HL-60/S4 treated with retinoic acid at 250 ng/mL for 4 days and 3 days (cell line): ENCODE results near the gene KNSTRN.

ENCODE experiments used
- in situ Hi-C: fragments of 300-500 bp; cut with MboI; formaldehyde crosslinking; loops from 2 replicates; pipeline ENCODE4 v1.7.0; 2022; ENCODE audit warnings: low sequenced_read_pairs

The KNSTRN gene

DNA sequence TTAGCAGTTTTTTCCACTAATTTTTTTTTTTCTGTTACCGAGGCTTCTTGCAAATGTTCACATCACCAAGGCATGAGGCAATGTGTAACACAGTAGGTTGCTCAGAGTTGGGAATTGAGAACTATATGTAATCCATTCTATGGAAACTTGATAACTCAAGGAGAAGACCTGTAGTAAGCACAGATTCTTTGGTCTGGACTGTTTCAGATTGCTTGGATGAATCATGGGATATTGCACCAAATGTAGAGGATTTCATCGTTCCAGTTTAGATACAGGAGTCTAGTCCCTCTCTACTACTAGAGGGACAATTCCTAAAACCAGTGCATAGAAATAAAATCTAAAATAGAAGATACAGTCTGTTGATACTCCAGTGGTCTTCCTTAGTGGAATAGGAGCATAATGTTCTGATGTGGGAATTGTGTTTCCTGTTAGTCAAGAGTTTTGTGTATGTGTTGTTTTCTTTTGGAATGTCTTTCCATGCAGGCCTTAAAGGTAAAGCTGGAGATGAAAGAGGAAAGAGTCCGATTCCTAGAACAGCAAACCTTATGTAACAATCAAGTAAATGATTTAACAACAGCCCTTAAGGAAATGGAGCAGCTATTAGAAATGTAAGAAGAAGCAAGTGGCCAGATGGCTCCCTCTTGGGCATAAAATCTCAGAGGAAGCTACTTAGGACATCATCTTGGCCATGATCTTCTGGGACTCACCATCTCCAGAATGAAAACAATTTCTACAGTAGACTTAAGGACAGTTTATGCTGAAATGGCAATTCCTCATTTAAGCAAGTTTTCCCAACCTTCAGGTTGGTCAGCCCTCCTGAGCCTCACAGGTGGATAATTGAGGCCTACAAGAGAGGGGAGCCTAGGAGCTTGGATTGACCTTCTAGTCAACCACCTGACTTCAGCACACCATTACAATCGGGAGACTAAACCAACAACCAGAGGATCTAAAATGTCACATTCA, 10.7 kb downstream of the KNSTRN start:
- in situ Hi-C loops: no loop called here

DNA sequence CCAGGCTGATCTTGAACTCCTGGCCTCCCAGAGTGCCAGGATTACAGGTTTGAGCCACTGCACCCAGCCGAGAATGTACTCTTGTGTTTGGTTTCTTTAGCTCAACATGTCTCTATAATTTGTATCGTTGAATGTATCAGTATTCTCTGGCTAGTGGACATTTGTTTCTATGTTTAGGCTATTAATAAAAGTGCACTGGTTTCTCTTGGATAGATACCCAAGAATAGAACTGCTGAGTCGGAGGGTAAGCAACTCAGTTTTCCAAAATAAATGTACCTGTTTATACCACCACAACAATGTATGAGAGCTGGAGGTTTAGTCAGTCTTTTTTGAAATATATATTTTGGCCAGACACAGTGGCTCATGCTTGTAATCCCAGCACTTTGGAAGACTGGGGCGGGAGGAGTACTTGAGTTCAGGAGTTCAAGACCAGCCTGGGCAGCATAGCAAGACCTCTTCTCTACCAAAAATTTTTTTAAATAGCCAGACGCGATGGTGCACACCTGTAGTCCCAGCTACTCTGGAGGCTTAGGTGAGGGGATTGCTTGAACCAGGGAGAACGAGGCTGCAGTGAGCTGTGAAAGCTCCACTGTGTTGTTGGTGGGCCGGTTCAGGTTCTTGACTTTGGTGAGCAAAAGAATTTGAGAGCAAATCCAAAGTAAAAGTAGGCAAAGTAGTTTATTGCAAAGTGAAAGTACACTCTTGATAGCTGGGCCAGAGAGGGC, 15.3 kb downstream of the KNSTRN start:
- in situ Hi-C loops: no loop called here

DNA sequence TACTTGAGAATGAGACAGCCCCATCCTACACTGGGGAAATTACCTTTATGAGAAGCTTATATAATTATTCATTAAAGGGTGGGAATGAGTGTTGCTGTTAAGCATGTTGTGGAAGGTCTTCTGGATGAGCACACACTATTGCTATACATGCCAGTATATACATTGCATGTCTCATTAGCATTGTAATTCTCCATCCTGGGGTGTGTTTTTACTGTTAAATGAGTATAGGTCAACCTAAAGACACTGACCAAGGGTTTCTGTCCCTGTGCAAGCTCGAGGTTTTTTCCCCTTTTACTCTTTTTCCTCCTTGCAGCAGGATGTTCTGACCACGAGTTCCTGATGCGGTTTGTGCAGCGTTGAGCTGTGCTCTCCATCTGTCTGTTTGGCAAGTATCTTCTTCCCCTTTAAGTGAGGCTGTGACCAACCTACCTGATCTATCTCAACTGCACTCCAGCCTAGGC, 15.9 kb downstream of the KNSTRN start:
- in situ Hi-C loops: no loop called here

DNA sequence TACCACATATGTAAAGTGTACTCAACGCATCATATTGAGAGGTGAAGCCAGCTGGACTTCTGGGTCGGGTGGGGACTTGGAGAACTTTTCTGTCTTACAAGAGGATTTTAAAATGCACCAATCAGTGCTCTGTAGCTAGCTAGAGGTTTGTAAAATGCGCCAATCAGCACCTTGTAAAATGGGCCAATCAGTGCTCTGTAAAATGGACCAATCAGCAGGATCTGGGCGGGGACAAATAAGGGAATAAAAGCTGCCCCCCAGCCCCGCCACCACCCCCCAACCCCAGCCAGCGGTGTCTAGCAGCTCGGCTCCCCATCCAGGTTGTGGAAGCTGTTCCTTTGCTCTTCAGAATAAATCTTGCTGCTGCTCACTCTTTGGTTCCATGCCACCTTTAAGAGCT, 16.8 kb downstream of the KNSTRN start:
- in situ Hi-C loops: no loop called here

DNA sequence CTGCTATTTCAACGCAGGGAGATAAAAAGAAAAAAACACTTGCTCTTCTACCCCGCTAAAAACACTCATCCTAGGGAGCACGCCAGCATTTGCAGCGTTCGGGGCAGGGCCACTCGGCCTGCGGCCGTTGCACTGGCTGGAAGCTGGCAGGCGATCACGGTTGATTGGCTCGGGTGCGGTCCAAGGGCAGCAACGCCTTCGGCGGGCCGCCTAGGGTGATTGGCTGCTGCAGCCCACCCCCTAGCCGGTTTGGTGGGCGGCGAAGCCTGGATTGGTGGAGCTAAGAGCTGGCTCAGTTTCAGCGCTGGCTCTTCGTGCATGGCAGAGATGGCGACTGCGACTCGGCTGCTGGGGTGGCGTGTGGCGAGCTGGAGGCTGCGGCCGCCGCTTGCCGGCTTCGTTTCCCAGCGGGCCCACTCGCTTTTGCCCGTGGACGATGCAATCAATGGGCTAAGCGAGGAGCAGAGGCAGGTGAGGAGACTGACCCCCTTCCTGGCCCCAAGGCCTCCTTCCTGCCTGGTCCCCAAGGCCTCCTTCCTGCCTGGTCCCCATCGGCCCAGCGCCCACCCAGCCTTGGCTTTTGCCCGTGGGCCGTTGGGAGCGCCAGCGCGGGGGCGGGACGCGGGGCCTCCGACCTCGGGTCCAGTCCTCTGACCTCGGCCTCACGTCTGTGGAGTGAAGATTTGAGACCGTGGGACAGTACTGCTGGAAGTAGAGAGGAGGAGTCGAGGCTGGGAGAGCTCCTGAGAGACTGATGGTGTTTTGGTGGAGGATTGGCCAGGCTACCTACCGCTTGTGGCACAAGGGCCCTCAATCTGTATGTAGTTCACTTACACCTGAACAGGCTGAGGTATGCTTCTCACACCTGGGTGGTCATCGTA, 23.2 kb downstream of the KNSTRN start, which contains the start of gene IVD:
IVD (plus strand) TSS at position 295 of the 881 bp plus-strand sequence; CDS start at position 328, 33 bp downstream.
- in situ Hi-C loops: no loop called here

DNA sequence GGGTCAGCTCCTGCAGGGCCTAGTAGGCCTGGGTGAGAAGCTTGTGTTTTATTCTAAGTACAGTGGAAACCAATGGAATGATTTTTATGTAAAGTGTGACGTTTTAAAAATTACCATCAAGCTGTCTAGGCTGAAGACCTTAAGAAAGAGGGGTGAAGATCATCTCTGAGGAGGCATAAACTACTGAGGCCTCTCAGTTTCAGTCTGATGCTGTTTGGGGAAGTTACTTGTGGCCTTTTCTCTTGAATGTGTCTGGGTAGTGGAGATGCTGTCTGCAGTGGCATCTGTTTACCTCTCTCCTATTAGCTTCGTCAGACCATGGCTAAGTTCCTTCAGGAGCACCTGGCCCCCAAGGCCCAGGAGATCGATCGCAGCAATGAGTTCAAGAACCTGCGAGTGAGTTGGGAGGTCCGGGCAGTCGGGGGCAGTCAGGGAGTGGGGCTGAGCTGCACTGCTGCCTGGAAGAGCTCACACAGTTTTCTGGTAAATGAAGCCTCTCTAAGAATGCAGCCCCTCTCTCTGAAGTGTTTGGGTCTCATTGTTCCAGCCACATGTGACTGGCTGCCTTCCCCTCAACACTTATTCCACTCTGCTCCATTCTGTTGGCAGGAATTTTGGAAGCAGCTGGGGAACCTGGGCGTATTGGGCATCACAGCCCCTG, 24.9 kb downstream of the KNSTRN start:
- in situ Hi-C loops: no loop called here

DNA sequence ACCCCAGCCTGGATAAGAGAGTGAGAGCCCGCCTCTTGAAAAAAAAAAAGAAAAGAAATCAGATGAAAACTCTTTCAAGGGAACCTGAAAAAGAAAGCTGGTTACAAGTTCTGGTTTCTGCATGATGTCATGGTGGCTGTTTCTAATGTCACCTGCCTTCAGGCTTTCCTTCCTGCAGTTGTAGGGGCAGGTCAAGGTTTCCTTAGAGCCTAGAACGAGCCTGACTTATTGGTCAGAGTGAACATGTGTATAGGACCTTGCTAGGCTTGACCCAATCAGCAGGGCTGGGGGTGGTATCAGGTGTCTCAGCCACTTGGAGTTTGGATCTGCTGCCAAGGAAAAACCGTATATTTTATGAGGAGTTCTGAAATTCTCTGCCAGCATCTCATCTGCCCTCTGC, 26.8 kb downstream of the KNSTRN start:
- in situ Hi-C loops: no loop called here

DNA sequence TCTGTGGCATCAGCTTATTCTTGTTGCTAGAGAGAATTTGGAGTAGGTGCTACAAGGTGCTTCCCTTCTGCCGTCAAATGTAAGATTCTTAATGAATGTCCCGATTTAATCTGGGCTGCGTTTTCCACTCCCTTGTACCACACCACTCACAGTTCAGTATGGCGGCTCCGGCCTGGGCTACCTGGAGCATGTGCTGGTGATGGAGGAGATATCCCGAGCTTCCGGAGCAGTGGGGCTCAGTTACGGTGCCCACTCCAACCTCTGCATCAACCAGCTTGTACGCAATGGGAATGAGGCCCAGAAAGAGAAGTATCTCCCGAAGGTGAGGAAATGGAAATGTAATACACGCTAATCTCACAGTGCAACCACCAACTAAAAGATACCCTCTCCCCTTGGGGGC, 28.0 kb downstream of the KNSTRN start:
- in situ Hi-C loops: no loop called here

DNA sequence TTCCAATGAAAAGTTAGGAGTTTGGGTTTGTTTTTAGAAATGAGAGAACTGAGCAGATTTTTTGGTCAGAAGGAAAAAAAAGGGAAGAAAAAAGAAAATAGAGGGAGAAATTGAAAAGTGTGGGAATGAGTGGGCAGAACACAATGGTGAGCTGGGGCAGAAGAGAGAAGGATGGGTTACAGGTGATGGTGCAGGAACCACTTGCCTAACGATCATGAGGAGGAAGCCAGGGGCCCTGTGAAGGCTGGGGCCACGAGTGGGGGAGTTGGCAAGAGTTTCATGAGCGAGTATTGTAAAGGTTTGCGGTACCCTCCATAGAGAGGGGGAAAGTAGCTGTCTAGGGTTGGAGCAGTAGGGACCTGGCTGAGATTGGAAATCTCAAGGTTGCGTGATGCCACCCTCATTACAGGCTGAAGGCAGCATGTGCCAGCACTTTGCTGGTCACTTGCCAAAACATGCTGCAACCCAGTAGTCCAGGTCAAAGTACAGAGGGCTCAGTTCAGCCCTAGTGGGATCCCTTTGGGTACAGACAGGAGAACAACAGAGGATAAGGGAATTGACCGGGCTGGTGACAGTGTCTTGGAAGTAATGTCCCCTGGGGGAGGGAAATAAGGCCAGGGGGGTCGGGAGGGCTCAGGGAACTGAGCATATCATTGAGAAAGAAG, 29.7 kb downstream of the KNSTRN start:
- in situ Hi-C loops: no loop called here

DNA sequence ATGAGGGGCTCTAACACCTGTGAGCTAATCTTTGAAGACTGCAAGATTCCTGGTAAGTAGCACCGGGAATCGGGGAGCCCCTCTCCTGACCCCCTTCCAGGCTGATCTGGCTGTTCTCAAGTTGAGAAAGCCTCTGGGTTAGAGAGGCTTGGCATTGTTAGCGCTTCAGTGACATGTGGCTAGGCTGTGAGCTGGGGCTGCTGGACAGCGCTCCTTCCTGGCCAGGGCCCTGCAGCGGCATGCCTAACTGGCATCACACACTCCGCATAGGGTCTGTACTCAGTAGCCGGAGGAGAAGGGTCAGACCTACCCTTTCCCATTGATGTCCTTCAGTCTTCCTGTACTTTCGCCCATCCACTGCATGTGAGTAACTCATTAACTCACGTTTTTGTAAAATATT, 30.5 kb downstream of the KNSTRN start:
- in situ Hi-C loops: no loop called here

DNA sequence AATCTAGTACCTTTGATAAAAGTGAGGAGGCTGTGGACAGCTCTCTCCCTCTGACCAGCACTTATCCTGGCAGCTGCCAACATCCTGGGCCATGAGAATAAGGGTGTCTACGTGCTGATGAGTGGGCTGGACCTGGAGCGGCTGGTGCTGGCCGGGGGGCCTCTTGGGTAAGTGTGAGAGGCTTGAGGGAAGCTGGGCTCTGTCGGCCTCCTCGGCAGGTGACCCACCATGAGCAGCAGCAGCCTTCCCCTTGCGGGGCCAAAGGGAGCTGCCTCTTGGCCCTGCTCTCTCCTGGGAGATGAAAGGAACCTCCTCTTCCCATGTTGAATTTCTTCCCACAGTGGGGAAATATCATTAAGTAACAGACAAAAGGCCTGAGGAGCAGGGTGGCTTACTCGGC, 32.3 kb downstream of the KNSTRN start:
- in situ Hi-C loops: no loop called here

DNA sequence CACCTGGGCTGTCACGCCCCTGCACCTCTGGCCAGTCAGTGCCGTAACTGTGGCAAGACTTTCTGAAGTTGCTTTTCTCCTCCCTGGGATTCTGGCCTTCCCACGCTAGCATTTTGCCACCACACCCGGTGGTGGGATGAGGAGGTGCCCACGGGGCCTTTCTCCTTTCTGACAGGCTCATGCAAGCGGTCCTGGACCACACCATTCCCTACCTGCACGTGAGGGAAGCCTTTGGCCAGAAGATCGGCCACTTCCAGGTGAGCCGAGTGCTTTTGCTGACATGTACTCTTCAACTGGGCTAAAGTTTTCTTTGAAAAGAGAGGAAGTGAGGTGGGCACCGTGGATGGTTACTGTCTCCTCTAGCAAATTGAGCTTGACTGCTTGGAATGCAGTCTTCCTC, 32.7 kb downstream of the KNSTRN start:
- in situ Hi-C loops: no loop called here

DNA sequence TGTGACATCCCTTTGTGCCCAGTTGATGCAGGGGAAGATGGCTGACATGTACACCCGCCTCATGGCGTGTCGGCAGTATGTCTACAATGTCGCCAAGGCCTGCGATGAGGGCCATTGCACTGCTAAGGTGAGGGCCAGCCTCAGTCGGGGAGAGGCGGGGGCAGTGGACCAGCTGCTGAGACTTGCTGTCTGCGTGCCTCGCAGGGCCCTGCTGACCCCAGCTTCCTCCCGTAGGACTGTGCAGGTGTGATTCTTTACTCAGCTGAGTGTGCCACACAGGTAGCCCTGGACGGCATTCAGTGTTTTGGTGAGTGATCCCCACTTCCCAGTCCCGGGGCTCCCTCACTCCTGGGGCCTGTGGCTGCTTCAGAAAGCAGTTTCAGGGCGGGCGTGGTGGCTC, 33.5 kb downstream of the KNSTRN start:
- in situ Hi-C loops: no loop called here

DNA sequence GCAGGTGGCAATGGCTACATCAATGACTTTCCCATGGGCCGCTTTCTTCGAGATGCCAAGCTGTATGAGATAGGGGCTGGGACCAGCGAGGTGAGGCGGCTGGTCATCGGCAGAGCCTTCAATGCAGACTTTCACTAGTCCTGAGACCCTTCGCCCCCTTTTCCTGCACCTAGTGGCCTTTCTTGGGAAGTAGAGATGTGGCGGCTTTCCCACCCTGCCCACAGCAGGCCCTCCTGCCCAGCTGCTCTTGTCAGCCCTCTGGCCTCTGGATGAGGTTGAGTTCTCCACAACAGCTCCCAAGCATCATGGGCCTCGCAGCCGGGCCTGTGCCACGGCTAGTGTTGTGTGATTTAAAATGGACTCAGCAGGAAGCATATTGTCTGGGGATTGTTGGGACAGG, 35.6 kb downstream of the KNSTRN start:
- in situ Hi-C loops: no loop called here

DNA sequence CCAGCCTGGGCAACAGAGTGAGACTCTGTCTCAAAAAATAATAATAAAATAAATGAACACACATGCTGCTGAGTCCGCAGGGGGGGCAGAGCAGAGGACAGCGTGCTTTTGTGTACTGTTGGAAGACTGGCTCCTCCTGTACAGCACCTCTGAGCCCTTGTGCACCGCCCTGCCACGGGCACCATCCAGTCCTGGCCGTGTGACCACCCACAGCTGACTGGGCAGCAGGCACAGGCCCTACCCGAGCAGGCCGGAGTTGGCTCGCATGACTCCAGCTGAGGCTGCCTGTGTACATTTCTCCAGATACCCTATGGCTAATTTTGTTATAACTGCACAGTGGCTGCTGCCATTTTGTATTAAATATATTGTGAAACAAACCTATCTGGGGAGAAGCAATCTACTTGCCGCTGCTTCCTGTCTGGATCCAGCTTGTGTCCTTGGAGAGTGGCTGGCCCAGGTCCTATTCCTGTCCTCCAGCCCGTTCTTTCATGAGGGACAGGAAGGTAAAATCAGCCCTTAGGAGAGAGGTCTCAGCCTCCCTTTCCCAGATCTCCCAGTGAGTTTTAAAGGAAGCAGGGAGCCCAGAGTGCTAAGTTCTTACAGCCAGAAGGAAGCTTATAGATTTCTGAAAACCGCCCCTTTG, 37.7 kb downstream of the KNSTRN start:
- in situ Hi-C loops: no loop called here

DNA sequence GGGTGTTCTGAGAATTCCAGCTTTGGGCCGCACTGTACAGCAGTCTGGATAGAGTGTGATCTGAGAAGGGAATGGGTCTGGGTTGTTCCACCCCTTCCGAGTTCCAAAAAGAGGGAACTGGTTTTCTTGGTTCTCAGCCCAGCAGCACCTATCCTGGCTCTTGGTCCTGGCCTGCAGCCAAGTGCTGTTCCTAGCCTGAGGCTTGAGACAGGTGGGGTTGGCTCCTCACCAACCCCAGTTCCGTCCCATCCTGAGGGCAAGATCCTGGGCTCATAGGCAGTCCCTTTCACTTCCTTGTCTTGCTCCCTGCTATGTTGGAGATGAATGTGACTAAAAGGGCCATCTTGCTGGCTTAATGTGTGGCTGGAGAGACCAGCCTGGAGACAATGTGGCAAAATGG, 38.3 kb downstream of the KNSTRN start:
- in situ Hi-C loops: no loop called here

DNA sequence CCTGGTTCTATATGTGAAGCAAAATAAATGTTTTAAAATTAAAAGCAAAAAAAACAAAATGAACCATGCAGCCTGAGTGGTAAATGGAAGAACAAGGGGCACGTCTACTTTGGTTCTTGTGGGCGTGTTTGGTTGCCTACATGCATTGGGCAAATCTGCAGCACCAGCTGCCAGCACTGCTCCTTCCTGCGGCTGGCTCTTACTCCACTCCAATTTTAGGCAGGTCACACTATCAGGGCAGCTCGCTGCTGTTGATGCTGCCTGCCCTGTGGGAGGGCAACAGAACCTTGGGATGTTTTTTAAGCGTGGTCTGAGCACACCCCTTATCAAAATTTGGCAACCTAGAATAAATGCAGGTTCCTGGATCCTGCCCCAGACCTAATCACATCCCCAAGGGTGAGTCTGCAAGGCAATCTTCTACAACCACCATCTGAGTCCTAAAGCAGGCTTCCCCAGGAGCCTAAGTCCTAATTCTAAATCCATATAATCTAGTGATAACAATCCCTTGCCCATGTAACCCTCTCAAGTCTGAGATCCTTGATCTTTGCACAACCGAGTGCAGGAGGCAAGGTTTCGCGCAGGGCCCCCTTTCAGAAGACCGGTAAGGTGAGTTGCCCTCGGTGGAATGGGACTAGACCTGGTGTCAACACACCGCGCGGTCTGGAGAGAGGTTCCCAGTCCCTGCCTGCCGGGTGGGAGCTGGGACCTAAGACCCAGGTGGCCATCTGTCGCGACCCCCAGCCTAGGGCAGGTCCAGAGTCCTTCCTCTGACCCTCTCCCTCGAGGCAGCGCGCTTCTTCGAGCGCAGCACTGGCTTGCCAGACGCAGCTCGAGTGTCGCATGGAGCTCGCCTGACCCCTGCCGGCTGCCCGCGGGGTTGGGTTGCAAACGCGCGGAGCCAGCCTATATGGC, 39.0 kb downstream of the KNSTRN start:
- in situ Hi-C loops: no loop called here

DNA sequence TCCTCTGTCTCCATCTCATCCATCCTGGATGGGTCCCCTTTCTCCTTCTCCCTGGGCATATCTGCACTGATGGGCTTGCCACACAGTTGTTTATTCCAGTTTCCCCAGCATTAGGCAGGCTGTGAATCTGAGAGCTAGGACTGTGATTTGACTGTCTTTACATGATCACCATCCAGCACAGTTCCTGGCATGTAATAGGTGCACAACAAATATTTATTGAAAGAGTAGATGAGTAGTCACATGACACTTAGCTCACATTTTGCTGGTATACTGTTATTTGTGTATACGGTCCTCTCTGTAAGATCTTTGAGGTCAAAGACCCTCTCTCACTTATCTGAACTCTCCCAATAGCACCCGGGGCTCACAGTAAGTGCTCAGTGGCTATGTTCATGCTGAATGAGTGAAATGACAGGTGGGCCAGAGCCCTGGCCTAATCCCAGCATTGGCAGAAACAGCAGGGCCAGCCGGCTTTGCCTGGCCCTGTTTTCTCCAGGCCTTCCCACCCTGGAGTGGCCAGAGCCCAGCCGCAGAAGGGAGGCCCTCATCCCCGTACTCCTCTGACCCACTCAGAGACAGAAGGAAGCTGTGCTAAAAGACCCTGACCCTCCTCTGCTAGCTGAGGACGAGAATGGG, 42.1 kb downstream of the KNSTRN start:
- in situ Hi-C loops: no loop called here
